Pons (tissue), 1 donor: ENCODE measurements around the gene SLC4A8.

ENCODE experiments used
- DNase-seq: peaks from one replicate; pipeline ENCODE4 v3.0.0-alpha.2; 2016; ENCODE audit warnings: low spot score

SLC4A8 gene

DNA sequence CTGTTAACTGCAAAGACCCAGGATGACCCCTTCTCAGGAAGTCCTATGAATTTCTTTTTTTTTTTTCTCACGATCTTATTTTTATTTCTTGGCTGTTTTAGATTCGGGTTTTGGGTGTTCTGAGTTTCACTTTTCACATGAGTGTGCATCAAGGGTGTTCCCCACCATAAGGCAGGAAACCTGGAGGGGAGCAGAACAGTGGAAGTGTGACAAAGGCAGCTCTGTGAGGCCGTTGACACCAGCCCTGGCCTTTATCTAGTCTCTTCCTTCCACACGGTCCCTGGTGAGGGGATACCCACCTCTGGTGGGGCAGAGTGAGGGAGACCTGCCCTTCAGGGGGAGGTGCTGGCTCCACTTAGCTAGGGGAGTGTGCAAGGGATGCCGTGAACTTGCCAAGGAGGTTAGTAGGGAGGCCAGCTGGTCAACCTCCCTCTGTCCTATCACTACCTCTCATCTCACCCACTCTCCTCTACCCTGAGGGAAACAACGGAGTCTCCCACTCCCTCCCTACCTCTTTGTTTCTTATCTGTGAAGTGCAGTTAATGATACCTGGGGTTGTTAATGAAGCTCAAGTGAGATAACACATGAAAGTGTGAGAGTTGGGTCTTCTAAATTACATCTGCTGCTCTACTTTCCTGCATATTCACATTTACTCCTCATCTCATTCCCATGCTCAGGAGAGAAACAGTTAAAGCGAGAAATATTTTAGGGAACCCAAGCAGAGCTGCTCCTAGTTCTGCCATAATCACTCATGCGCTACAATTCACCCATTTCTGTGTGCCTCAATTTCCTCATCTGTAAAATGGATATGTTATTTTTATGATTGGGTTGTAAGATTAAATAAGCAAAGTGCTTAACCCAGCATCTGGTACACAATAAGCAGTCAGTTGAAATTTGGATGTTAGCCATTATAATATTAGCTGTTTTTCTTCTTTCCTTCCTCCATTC lies 29.1 kb upstream of the SLC4A8 start:
- DNase-seq = no peak

DNA sequence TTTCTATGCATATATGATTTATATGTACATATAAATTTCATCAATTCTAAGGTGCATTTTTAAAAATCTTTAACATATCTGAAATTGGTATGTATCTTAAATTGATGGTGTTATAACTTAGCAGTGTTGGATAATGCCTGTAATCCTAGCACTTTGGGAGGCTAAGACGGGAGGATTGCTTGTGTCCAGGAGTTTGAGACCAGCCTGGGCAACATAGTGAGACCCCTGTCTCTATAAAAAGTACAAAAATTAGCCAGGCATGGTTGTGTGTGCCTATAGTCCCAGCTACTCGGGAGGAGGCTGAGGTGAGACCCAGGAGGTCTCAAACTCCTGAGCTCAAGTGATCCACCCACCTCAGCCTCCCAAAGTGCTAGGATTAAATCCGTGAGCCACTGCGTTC lies 27.0 kb upstream of the SLC4A8 start:
- DNase-seq = no peak

DNA sequence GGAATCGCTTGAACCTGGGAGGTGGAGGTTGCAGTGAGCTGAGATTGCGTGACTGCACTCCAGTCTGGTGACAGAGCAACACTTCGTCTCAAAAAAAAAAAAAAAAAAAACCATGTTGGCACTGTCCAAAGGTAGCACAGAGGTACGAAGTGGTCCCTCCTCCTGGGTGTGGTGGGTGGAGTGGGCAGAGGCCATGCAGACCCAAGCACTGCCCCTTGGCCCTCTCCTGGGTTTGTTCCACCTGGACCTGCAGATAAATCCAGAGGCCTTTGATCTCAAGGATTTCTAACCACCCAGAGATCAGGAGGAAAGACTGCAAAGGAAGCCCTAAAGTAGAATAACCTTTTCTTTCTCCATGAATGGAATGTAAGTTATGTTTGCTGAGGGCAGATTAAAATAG lies 24.7 kb upstream of the SLC4A8 start:
- DNase-seq = no peak

DNA sequence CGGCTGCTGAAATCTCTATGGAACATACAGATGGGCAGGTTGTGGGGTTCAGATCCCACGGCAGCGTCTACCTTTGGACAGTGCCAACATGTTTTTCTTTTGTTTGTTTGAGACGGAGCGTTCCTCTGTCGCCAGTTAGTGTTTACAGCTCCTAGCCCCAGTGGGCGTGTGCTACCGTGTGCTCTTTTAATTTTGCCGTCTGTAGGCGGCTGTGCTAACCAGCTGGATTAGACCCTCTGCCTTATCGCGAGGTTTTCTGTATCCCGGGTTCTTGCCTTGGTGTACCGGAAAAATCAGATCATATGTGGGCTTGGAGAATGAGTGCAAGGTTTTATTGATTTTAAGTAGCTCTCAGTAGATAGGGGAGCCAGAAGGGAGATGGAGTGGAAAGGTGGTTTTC lies 23.6 kb upstream of the SLC4A8 start:
- no peak for DNase-seq

DNA sequence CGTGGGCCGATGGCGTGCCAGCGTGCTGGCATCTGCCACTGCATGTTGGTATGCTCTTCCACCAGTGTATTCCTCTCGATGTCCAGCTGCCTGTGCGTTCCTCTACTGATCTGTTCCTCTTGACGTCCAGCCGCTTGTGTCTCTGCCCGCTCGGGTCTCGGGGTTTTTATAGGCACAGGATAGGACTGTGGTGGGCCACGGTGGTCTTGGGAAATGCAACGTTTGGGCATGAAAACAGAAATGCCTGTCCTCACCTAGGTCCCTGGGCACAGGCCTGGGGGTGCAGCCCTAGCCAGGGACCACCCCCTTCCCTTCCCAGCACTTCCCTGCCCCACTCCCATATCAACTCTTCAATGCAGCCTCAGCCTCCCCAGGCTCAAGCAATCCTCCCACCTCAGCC lies 23.1 kb upstream of the SLC4A8 start:
- DNase-seq = no peak

DNA sequence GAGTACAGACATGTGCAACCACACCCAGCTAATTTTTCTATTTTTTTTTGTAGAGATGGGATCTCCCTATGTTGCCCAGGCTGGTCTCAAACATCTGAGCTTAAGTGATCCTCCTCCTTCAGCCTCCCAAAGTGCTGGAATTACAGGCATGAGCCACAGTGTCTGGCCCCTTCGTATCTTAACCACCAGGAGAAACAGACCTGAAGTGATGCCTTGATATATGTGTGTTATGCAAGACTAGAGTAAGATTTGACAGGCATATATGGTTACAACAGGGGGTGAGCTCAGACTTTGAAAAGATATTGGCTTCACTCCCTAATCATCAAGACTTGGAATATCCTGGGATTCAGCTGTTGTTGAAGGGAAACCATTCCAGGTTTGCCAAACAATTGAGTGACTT lies 22.7 kb upstream of the SLC4A8 start:
- DNase-seq = no peak

DNA sequence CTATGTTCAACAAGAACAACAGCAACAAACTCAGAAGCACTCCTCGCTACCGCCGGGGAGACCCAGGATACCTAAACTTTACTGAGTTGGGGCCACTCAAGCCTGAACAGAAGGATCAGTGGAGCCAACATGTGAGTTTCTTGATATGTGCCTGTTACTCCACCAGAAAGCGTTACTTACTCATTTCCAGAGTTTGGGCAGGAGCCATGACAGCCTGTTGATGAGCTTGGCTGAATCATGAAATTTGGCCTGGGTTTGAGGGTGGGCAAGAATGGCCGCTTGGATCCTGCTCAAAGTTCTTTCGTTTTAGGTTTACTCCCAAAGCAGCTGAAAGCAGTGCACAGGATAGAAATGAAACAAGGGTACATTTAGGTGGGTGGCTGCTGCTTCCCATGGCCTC lies 21.5 kb upstream of the SLC4A8 start:
- DNase-seq = no peak

DNA sequence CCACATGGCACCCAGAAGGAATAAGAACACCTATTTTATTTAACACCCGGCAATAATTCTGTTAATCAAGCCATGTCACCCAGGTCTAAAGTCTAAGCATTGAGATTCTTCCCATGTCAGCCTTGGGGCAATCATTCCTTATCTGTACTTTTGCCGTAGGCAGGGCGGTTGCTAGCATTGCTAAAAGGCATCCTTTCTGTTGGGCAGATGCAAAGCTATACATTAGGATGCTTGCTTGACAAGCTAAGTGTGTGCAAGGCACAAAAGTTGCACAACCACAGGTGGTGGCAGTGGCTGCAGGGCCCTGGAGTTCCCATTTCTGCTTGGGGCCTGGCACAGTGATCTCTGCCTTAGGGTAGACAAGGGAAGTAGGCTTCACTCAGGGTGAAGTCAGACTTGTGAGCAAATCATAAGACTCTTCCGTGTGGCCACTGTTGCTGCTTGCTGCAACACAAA lies 20.9 kb upstream of the SLC4A8 start:
- peak; percentile 75 for DNase-seq

DNA sequence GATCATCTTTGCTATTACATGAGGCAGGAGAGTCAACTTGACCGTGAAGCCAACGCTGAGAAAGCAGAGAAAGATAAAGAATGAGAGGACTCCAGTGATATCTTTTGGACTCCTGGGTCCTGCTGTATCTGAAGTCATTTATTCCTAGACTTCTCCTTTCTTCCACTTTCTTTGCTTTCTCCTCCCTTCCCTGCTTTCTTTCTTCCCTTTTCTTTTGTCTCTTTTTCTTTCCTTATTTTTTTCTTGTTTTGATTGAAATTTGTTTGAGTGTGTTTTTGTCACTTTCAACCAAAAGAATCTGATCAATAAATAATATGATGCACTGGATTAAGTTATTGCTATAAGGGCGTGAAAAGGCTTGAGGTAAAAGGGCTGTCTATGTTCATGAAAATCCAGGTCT lies 20.0 kb upstream of the SLC4A8 start:
- DNase-seq = no peak

DNA sequence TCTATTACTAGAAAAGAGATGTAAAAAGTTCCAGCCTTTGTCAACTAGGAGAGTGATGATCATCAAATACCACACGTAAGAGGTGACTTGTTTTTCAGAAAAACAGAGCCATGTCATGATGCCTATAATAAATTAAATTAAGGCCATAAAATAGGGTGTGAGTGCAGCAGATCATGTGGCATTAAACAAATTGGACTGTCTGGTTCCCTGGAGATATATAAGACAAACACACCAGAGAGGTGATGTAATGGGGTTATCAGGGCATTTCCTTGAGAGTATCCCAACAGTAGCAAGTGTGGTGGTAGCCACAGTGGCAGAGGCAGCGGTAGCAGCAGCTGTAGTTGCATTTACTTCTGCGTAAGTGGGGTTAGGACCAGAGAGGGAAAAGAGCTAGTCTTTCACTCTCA lies 18.8 kb upstream of the SLC4A8 start:
- DNase-seq = no peak

DNA sequence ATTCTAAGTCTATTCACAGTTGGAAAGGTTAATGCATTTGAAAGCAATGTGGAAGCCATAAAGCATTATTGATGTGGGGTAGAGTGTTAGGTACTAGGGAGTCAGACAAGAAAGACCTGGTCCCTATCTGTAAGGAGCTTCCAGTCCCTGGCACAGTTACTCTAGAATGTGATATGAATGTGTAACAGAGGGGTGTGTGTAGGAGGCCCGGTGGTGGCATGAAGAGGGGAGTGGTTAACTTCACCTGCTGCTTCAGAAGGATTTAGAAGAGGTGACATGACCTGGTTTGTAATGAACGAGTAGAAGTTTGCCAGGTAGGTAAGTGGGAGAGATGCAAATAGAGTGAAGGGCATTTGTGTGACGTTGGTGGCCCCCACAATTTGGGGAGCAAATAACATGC lies 18.3 kb upstream of the SLC4A8 start:
- no peak for DNase-seq

DNA sequence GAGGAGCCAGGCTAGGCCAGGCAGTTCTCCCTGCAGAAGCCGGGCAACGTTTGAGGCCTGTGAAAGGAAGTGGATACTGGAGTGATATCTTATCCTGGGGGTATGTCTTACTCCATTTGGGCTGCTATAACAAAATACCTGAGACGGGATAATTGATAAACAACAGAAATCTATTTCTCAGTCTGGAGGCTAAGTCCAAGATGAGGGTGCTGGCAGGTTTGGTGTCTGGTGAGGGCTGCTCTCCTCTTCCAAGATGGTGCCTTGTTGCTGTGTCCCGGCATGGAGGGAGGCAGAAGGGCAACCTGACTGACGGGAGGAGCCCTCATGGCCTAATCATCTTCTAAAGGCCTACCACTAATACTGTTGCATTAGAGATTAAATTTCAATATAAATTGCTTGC lies 17.8 kb upstream of the SLC4A8 start:
- DNase-seq = no peak

DNA sequence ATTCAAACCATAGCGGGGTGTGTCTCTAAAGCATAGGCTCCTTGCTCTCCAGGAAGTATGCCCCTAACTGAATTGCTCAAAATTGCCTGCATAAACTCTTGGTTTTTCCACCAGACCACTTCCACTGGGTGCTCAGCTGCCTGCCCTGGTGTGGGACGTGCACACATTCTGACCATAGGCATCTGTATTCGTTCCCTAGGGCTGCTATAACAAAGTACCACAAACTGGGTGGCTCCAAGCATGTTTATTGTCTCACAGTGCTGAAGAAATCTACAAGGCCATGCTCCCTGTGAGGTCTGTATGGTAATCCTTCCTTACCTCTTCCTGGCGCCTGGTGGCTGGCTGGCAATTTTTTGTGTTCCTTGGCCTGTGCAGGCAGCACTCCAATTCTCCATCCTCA lies 17.0 kb upstream of the SLC4A8 start:
- DNase-seq = no peak

DNA sequence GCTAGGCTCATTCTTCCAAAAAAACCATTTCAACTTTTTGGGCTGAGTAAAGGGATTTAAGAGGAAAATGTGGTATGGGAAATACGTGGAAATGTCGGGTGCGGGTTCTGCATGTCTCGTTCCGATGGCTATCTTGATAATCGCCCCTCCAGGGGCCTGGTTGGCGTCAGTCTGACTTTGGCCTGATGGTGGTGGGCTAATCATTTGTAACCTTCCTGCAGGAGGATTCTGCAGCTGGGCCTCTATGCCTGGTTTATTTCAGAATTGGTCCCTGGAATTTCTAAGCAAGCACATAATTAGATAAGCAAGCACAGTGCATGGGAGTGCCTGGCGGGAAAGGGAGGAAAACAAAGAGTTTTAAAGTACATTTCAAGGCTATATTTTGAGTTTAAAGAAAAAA lies 14.8 kb upstream of the SLC4A8 start:
- no peak for DNase-seq

DNA sequence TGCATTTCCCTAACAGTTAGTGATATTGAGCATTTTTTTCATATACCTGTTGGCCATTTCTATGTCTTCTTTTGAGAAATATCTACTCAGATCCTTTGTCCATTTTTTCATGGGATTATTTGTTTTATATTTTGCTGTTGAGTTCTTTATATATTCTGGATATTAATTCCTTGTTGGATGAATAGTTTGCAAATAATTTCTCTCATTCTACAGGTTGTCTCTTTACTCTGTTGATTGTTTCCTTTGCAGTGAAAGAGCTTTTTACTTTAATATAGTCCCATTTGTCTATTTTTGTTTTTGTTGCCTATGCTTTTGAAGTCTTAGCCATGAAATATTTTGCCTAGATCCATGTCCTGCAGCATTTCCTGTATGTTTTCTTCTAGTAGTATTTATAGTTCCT lies 11.5 kb upstream of the SLC4A8 start:
- DNase-seq = no peak

DNA sequence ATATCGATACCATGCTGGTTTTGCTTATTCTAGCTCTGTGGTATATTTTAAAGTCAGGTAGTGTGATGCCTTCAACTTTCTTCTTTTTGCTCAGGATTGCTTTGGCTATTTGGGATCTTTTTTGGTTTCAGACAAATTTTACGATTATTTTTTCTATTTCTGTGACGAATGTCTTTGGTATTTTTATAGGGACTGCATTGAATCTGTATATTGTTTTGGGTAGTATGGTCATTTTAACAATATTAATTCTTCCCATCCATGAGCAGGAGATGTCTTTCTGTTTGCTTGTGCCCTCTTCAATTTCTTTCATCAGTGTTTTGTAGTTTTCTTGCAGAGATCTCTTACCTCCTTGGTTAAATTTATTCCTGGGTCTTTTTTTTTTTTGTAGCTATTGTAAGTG lies 10.8 kb upstream of the SLC4A8 start:
- no peak for DNase-seq

DNA sequence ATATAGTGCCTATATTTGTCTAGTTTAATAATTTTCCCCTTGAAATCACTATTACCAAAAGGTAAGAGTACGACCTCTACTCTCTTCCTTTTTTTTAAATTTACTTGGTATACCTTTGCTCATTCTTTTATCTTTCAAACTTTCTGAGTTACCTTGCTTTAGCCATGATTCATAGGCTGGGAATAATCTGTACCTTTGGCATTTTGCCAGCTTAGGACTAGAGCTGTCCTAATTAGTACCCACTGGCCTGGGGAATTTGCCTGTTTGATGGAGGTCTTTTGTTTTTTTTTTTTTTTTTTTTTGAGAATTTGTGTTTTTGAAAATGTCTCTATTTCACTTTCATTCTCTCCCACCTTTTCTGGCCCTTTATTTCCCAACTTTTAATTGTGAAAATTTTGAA lies 8.7 kb upstream of the SLC4A8 start:
- DNase-seq = no peak

DNA sequence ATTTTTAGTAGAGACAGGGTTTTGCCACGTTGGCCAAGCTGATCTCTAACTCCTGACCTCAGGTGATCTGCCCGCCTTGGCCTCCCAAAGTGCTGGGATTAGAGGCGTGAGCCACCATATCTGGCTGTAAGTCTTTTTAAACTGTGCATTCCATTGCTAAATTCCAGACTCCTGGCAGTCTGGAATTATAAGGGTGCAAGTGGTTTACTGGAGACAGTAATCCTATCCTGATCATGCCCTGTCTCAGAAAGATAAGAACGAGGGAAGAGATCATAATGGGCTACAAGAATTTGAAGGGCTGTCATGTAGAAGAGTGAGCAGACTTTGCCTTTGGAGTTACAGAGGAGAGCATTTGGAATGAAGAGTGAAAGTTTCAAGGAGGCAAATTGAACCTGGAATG lies 6.8 kb upstream of the SLC4A8 start:
- no peak for DNase-seq

DNA sequence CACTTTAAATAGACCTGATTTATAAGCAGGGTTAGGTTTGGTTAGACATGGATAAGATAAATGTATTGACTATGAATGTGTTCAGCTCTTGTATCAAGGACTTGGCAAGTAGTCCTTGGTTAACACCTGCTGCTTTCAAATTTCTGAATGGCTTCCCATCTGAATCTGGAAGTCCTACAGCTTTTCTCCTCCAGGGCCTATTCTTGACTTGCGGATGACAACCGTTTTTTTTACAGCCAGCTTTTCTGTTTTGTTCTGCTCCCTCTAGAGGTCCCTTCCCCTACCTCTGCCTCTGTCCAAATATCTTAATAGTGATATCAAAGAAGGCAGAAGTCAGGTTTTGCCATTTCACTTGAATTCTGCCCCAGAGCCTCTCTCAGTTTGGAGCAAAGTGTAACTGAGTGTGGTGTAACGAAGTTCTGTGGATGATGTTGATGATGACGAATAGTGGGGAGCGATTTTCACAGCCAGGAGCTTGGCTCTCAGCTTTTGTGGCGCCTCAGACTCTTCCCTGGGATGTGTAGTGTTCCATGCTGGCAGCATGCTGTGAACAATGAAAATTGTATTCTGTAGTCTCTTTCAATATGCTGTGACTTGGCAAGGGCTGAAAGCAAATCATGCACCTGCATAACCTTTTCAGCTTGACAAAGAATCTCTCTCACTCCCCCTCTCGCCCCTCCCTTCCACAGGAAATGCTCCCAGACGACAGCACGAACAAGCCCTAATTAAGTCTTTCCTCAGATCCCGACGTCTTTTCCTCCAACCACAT lies 5.0 kb upstream of the SLC4A8 start:
- DNase-seq = peak; percentile 56

DNA sequence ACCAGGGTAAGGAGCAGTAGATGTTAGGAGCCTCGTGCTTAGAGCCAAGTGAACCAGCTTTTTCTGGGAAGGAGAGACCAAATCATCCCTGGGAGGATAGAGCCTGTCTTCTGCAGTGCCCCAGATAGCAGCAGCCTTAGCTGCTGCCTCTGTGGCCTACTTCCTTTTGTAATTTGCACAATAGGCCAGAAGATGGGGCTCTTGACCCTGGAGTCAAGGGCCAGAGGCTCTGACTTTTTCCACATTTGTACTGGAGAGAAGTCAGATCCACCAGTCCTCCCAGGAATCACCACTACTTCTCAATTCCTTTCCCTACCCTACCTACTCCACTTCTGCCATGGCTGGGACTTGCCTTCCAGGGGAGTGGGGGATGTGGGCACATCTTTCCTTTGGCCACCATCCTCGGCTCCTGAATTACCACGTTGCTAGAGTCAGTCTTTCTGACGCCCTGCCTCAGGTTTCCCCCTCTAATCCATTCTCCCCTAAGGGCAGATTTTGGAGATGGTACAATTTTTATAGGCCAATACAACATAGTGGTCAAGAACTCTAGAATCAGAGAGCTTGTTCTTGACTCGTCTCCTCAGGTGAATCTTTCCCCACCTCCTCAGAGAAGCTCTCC lies 3.3 kb upstream of the SLC4A8 start:
- DNase-seq = peak; percentile 92

DNA sequence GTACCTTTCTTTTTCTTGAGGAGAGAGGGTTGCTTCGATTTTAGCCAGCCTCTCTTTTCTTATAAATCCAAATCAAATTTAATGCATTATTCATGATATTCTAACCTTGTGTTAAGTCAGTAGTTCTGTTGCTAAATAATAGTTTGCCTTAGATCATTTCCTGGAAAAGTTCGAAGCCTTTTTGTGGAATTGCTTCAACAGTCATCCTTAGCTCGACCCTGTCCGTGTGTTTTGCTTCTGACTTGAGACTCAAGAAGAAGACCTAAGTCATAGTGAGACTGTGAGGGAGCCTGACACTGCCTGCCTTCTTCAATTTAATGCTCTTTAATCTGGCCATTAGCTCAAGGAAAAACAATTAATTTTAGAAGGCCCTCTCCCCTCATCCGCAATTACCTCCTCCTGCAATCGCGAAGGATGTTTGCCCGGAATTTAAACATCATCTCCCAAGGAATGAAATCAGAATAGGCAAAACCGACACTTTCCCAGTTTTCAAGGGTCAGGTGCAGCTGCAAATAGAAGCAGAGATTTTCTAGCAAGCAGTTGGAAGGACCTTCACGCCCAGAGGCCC lies 453 bp upstream of the SLC4A8 start:
- no peak for DNase-seq

DNA sequence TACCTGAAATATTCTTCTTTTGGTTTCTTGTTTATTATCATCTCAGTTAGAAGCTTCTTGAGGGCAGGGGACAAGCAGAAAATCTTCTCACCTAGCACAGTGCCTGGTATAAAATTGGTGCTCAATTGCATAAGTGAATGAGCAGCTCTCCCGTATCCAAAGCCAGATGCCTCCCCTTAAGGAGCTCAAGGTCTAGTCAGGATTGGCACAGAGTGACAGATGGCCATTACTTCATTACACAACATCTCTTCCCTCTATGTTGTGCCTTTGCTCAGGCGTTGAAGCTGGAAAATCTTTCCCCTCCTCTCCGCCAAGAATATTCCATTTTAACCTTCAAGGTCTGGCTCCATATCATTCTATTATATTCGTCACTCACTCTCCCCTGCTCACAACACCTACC lies 3.6 kb downstream of the SLC4A8 start:
- no peak for DNase-seq

DNA sequence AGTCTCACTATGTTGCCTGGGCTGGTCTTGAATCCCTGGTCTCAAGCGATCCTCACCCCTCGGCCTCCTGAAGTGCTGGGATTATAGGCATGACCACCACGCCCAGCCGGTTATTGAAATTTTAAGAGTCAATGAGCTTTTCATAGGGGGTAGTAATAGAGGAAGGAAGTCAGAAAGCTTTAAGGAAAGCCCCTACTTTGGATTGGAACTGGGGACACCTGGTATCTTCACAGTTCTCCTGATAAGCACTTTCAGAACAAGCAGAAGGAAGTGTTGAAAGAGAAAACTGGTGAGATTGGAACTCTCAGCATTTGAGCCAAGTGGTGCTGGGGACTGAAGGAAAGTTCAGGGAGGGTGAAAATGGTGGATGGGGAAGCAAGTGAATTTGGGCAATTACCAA lies 5.1 kb downstream of the SLC4A8 start:
- no peak for DNase-seq
